ENCODE measurements around the gene PODXL.

DNA sequence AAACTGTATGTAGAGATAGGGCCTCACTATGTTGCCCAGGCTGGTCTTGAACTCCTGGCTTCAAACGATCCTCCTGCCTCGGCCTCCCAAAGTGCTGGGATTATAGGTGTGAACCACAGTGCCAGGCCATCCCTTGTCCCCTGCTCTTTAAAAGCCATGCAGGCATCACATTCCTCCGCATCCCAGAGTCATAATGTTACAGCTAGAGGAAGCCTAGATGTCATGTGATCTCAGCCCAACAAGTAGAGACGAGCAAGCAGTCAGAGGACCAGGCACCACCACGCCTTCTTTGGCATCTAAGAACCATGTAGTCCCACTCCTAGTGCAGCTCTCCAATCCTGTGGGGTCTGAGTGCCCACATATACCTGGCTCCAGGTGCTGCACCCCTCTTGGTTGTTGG lies 13.1 kb downstream of the PODXL start:
- no peak for TF ChIP-seq RFX5 (IDR thresholded peaks at IDR 0.05; ENCODE audit: borderline replicate concordance, low read depth, low read length)
- no peak for TF ChIP-seq GABPA (IDR thresholded peaks at IDR 0.05; ENCODE audit: borderline replicate concordance, insufficient read depth, low read length)
- TF ChIP-seq, protein P1, sequence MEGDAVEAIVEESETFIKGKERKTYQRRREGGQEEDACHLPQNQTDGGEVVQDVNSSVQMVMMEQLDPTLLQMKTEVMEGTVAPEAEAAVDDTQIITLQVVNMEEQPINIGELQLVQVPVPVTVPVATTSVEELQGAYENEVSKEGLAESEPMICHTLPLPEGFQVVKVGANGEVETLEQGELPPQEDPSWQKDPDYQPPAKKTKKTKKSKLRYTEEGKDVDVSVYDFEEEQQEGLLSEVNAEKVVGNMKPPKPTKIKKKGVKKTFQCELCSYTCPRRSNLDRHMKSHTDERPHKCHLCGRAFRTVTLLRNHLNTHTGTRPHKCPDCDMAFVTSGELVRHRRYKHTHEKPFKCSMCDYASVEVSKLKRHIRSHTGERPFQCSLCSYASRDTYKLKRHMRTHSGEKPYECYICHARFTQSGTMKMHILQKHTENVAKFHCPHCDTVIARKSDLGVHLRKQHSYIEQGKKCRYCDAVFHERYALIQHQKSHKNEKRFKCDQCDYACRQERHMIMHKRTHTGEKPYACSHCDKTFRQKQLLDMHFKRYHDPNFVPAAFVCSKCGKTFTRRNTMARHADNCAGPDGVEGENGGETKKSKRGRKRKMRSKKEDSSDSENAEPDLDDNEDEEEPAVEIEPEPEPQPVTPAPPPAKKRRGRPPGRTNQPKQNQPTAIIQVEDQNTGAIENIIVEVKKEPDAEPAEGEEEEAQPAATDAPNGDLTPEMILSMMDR (IDR thresholded peaks at IDR 0.05; ENCODE audit: control extremely low read depth in 1 of 3, insufficient read depth in 1 of 3, low read depth in 1 of 3, low read length in 3 of 3): no peak
- TF ChIP-seq POLR2A (IDR thresholded peaks at IDR 0.05; ENCODE audit: control extremely low read depth in 1 of 2, low read depth in 2 of 2, low read length in 2 of 2): no peak
- TF ChIP-seq EZH2 (IDR thresholded peaks at IDR 0.05; ENCODE audit: low read depth, low read length, severe bottlenecking): no peak
- TF ChIP-seq JUN (IDR thresholded peaks at IDR 0.05; ENCODE audit: low read depth, low read length): no peak
- TF ChIP-seq EGR1 (IDR thresholded peaks at IDR 0.05; ENCODE audit: borderline replicate concordance, low read depth, low read length): no peak
- no peak for TF ChIP-seq KDM4A (IDR thresholded peaks at IDR 0.05; ENCODE audit: low read depth, low read length, severe bottlenecking)
- no peak for TF ChIP-seq EP300 (IDR thresholded peaks at IDR 0.05; ENCODE audit: borderline replicate concordance in 1 of 2, low read depth in 2 of 2, low read length in 2 of 2)
- no peak for TF ChIP-seq CHD2 (IDR thresholded peaks at IDR 0.05; ENCODE audit: low read length)
- no peak for TF ChIP-seq TCF12 (IDR thresholded peaks at IDR 0.05; ENCODE audit: low read depth, low read length)
- TF ChIP-seq YY1 (IDR thresholded peaks at IDR 0.05; ENCODE audit: low read depth, low read length): no peak

All from H1 (cell line).